ENCODE measurements around the gene PRKAA1.

Gene PRKAA1

DNA sequence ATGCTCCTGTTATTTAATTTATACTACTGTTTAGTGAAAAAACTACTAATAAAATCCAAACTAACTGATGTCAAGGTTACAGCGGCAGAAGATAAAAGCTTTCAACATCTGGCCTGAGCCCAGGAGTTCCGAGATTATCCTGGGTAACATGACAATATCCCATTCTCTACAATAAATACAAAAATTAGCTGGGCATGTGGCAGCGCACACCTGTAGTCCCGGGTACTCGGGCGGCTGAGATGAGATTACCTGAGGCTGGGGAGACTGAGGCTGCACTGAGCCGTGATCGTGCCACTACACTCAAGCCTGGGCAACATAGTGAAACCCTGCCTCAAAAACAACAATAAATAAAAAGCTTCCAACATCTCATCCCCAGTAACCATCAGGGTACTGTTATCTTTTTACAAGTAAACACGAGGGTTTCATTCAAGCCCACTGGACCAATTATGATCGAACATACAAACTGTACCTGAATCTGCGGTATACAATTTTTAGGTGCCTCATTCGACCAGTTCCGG lies 35.6 kb upstream of the PRKAA1 start:
- peak overlapping the region; percentile 83 to 96 for H3K9ac ChIP-seq (ENCODE audit: low read depth in 1 of 2, low read length in 2 of 2)
- peaks cover 12 to 17% of the 10 kb centered on the region in 2 donors for H3K4me1 ChIP-seq (ENCODE audit: control insufficient read depth in 2 of 2, insufficient read depth in 2 of 2, low read length in 2 of 2)
- peaks cover 39 to 46% of the 10 kb centered on the region in 2 donors for H3K36me3 ChIP-seq (ENCODE audit: control insufficient read depth in 2 of 2, insufficient read depth in 2 of 2, low read length in 2 of 2)
- H3K4me3 ChIP-seq (ENCODE audit: low read length in 2 of 2), result peak overlapping the region; percentile 83 to 97
- no peaks in the 10 kb centered on the region for H3K9me3 ChIP-seq (ENCODE audit: control insufficient read depth in 2 of 2, low read length in 2 of 2)
- no peak overlapping the region for H3K27ac ChIP-seq (ENCODE audit: low read depth in 2 of 2, low read length in 2 of 2)
- H3K27me3 ChIP-seq (ENCODE audit: control insufficient read depth in 2 of 2, insufficient read depth in 2 of 2, low read length in 2 of 2), result no peaks in the 10 kb centered on the region

DNA sequence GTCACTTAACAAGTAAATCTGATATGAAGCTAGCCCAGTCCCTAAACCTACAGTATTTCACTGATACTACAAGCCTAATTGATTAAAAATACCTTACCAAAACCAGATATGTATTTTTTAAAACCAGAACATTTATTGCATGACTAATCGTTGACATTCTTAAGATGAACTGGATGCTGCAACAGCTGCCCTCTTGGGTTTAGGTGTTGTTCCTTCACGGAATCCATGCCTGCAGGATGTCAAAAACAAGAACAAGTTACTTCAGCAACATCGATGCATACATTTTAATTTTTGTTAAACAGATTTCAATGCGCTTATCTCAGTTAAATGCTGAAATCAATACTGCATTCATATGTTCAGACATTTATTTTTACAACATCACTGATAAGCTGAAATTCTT lies 34.2 kb upstream of the PRKAA1 start:
- no peak overlapping the region for H3K27ac ChIP-seq (ENCODE audit: low read depth in 2 of 2, low read length in 2 of 2)
- no peak overlapping the region for H3K4me3 ChIP-seq (ENCODE audit: low read length in 2 of 2)
- peaks cover 52 to 58% of the 10 kb centered on the region in 2 donors for H3K36me3 ChIP-seq (ENCODE audit: control insufficient read depth in 2 of 2, insufficient read depth in 2 of 2, low read length in 2 of 2)
- peaks cover 12 to 17% of the 10 kb centered on the region in 2 donors for H3K4me1 ChIP-seq (ENCODE audit: control insufficient read depth in 2 of 2, insufficient read depth in 2 of 2, low read length in 2 of 2)
- H3K9me3 ChIP-seq (ENCODE audit: control insufficient read depth in 2 of 2, low read length in 2 of 2), result no peaks in the 10 kb centered on the region
- H3K9ac ChIP-seq (ENCODE audit: low read depth in 1 of 2, low read length in 2 of 2), result no peak overlapping the region
- H3K27me3 ChIP-seq (ENCODE audit: control insufficient read depth in 2 of 2, insufficient read depth in 2 of 2, low read length in 2 of 2), result no peaks in the 10 kb centered on the region

DNA sequence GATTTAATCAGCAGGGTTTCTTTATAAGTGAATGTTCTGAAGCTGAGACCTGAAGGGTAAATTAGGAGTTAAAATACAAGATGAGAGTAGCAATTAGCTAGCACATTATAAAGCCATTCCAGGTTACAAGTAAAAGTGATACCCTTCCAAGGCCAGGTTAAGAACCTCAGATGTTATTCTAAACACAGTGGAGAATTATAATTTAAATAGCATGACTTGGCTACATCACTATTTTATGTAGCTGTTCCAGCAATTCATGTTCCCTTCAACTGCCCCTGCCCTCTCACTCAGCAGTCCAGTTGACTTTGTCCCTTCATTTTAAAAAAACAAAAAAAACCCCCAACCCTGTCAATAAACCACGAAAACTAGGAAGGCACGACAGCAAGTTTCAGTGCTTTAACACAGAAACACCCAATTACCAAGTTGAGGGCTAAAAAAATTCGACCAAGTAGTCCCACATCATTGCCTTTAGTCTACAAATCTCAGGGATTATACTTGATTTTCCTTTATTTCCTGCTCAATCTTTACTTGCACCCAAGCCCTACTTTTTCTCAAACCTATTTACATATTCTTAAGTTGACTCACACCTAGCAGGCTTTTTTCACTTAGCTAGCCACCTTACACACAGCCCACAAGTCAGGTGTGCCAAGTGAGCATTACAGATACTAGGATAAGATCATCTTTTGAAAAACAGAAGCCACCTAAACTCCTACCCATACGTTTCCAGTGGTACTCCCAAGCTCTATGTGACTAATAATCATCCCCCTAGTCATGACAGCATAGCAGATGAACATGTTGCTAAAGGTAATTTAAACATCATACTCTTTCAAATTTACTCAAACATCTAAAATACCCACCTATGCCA lies 33.4 kb upstream of the PRKAA1 start:
- H3K4me3 ChIP-seq (ENCODE audit: low read length in 2 of 2), result no peak overlapping the region
- H3K4me1 ChIP-seq (ENCODE audit: control insufficient read depth in 2 of 2, insufficient read depth in 2 of 2, low read length in 2 of 2), result peaks cover 12 to 17% of the 10 kb centered on the region in 2 donors
- no peak overlapping the region for H3K9ac ChIP-seq (ENCODE audit: low read depth in 1 of 2, low read length in 2 of 2)
- H3K36me3 ChIP-seq (ENCODE audit: control insufficient read depth in 2 of 2, insufficient read depth in 2 of 2, low read length in 2 of 2), result peaks cover 59 to 62% of the 10 kb centered on the region in 2 donors
- H3K27me3 ChIP-seq (ENCODE audit: control insufficient read depth in 2 of 2, insufficient read depth in 2 of 2, low read length in 2 of 2), result no peaks in the 10 kb centered on the region
- no peak overlapping the region for H3K27ac ChIP-seq (ENCODE audit: low read depth in 2 of 2, low read length in 2 of 2)
- H3K9me3 ChIP-seq (ENCODE audit: control insufficient read depth in 2 of 2, low read length in 2 of 2), result no peaks in the 10 kb centered on the region

DNA sequence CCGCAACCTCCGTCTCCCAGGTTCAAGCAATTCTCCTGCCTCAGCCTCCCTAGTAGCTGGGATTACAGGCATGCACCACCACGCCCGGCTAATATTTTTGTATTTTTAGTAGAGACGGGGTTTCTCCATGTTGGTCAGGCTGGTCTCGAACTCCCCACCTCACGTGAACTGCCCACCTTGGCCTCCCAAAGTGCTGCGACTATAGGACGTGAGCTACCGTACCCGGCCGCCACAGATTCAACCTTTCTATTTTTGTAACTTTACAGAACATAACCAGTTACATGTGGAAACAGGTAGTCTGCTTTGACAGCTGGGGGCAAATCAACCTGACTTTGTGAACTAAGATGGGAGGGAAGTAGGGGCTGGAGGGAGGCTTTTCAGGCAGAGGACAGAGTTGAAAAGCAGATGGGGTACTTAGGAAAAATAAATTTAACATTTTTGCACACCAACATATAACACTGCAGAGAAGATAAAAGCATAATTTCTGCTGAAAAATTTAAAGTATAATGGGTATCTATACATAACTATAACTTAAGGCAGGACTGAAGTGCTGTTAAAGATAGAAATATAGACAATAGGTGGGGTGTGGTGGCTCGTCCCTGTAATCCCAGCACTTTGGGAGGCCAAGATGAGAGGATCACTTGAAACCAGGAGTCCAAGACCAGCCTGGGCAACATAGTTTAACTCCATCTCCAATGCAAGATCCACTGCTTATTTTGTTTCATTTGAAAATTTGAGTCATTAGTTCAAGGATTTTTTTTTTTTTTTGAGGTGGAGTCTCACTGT lies 31.8 kb upstream of the PRKAA1 start:
- peaks cover 62 to 64% of the 10 kb centered on the region in 2 donors for H3K36me3 ChIP-seq (ENCODE audit: control insufficient read depth in 2 of 2, insufficient read depth in 2 of 2, low read length in 2 of 2)
- no peaks in the 10 kb centered on the region for H3K27me3 ChIP-seq (ENCODE audit: control insufficient read depth in 2 of 2, insufficient read depth in 2 of 2, low read length in 2 of 2)
- no peak overlapping the region for H3K27ac ChIP-seq (ENCODE audit: low read depth in 2 of 2, low read length in 2 of 2)
- H3K4me3 ChIP-seq (ENCODE audit: low read length in 2 of 2), result no peak overlapping the region
- peaks cover 11 to 12% of the 10 kb centered on the region in 2 donors for H3K4me1 ChIP-seq (ENCODE audit: control insufficient read depth in 2 of 2, insufficient read depth in 2 of 2, low read length in 2 of 2)
- H3K9ac ChIP-seq (ENCODE audit: low read depth in 1 of 2, low read length in 2 of 2), result no peak overlapping the region
- H3K9me3 ChIP-seq (ENCODE audit: control insufficient read depth in 2 of 2, low read length in 2 of 2), result no peaks in the 10 kb centered on the region

DNA sequence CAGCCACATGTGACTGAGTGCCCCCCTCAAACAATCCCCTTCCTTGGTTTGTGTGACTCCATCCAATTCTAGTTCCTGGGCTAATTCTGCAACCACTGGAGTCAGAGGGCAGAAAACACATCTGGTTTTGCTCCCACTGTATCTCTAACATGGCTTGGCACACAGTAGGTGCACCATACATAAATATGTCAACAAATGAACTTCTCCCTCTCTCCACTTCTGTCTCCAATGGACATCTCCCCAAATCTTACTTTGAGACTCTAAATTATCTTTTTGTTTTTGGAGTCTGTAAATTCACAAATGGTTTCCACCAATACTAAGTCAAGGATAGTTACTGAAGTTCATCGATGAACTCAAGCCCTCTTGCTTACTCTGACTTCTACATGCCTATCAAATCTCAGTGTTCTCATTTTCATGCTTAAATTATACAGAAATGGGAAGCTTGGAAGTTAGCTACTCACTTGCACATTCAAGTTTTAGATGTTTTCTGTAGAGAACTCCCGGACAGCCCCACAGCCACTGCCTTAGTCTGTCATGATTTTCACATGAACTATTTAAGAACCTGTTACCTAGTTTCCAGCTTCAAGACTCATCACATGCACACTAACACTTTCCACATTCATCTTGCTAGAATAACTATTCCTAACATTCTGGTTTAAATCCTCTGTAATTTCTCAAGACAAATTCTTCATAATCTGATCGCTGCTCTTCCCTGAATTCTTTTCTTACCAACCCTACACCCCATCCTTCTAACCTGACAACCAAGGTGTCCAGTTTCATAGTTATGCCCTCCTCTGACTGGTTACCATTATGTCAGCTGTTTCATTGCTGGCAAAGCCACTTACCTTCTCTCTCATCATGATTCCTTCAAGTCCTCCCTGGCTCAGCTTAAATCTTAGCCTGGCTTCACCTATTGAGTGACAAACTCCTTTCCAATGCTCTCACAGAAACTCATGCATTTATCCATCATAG lies 30.8 kb upstream of the PRKAA1 start:
- H3K36me3 ChIP-seq (ENCODE audit: control insufficient read depth in 2 of 2, insufficient read depth in 2 of 2, low read length in 2 of 2), result peaks cover 61 to 64% of the 10 kb centered on the region in 2 donors
- H3K27me3 ChIP-seq (ENCODE audit: control insufficient read depth in 2 of 2, insufficient read depth in 2 of 2, low read length in 2 of 2), result no peaks in the 10 kb centered on the region
- H3K4me1 ChIP-seq (ENCODE audit: control insufficient read depth in 2 of 2, insufficient read depth in 2 of 2, low read length in 2 of 2), result peaks cover 8% of the 10 kb centered on the region in 2 donors
- H3K27ac ChIP-seq (ENCODE audit: low read depth in 2 of 2, low read length in 2 of 2), result no peak overlapping the region
- no peak overlapping the region for H3K9ac ChIP-seq (ENCODE audit: low read depth in 1 of 2, low read length in 2 of 2)
- H3K4me3 ChIP-seq (ENCODE audit: low read length in 2 of 2), result no peak overlapping the region
- H3K9me3 ChIP-seq (ENCODE audit: control insufficient read depth in 2 of 2, low read length in 2 of 2), result no peaks in the 10 kb centered on the region

DNA sequence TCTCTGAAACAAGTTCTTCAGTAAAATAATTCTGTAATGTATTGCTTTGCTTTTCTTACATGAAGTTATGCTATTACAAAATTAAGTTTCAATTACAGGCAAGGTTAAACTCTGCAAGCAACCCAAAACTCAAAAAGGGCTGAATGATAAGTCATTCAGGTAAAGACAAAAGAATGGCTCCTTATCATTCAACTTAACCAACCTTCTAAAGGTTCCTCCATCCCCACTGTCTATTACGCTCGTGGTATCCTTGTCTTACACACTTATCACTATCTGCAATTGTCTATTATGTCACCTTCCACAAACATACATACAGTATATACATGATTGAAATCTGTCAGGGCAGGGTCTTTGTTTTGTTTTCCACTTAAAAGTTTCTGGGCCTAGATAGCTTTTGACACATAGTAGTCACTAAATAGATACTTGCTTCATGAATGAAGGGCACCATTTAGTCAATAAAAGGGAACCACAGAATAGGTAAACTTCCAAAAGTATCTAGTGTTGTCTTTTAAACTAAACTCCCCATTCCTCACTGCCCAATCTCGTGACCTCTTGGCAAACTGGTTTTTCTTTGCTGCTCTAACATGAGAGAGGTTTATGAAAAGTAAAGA lies 30.0 kb upstream of the PRKAA1 start:
- Histone ChIP-seq H3K9ac (ENCODE audit: low read depth in 1 of 2, low read length in 2 of 2) (no peak overlapping the region), H3K4me1 (ENCODE audit: control insufficient read depth in 2 of 2, insufficient read depth in 2 of 2, low read length in 2 of 2) (no peaks in the 10 kb centered on the region), H3K9me3 (ENCODE audit: control insufficient read depth in 2 of 2, low read length in 2 of 2) (no peaks in the 10 kb centered on the region), H3K27ac (ENCODE audit: low read depth in 2 of 2, low read length in 2 of 2) (no peak overlapping the region), H3K36me3 (ENCODE audit: control insufficient read depth in 2 of 2, insufficient read depth in 2 of 2, low read length in 2 of 2) (peaks cover 53 to 61% of the 10 kb centered on the region in 2 donors), H3K4me3 (ENCODE audit: low read length in 2 of 2) (no peak overlapping the region), H3K27me3 (ENCODE audit: control insufficient read depth in 2 of 2, insufficient read depth in 2 of 2, low read length in 2 of 2) (no peaks in the 10 kb centered on the region)

DNA sequence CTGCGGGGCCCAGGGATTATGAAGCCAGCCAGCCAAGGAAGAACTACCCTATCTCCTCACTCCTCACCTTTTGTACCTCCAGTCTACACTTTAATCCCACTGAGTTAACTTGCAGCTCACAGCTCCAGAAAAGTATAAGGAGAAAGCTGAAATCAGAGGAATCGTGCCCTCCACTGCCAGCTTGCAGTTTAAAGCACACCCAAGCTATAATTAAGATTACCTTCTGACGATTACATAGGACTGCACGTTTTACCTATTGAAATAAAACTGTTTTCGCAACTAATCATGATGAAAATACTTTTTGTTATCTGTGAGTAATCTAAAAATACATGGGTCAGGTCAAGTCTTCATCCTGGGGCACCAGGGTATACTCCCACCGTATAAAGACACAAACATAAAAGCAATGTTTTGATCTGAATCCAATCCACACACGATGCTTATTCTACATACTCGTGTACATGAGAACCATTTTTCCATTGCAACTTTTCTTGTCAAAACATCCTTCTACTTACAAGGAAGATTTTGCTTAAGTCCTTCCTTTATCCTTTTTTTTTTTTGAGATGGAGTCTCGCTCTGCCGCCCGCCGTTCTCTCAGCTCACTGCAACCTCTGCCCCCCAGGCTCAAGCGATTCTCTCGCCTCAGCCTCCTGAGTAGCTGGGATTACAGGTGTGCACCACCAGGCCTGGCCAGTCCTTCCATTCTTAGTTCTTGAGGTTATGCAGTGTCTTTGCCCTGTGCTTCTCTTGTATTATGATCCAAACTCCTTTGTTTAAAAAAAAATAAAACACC lies 29.2 kb upstream of the PRKAA1 start:
- Histone ChIP-seq H3K27ac (ENCODE audit: low read depth in 2 of 2, low read length in 2 of 2) (no peak overlapping the region), H3K4me3 (ENCODE audit: low read length in 2 of 2) (no peak overlapping the region), H3K9me3 (ENCODE audit: control insufficient read depth in 2 of 2, low read length in 2 of 2) (no peaks in the 10 kb centered on the region), H3K36me3 (ENCODE audit: control insufficient read depth in 2 of 2, insufficient read depth in 2 of 2, low read length in 2 of 2) (peaks cover 46 to 57% of the 10 kb centered on the region in 2 donors), H3K27me3 (ENCODE audit: control insufficient read depth in 2 of 2, insufficient read depth in 2 of 2, low read length in 2 of 2) (no peaks in the 10 kb centered on the region), H3K4me1 (ENCODE audit: control insufficient read depth in 2 of 2, insufficient read depth in 2 of 2, low read length in 2 of 2) (no peaks in the 10 kb centered on the region), H3K9ac (ENCODE audit: low read depth in 1 of 2, low read length in 2 of 2) (no peak overlapping the region)

DNA sequence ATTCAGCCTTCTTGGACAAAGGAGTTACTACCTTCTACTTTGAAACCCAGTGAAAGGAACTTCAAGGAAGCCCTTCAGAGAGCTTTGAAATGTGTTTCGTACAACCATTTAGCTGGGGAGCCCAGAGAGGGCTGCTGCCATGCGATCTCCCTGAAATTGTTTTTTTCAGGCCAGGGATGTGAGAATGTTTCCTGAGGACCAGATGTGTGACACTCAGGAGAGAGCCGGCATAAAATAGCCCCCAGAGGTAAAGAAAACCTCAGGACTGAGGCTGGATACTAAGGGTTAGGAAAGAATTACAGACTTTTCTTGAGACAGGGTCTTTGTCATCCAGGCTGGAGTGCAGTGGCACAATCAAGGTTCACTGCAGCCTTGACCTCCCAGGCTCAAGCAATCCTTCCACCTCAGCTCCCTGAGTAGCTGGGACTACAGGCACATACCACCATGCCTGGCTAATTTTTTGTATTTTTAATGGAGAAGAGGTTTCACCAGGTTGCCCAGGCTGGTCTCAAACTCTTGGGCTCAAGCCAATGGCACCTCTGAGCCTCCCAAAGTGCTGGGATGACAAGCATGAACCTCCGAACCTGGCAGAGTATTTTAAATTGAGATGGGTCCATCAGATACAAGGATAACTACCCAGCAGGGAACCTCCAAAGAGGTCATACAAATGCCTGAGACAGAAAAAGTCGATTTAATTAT lies 28.5 kb upstream of the PRKAA1 start:
- Histone ChIP-seq H3K36me3 (ENCODE audit: control insufficient read depth in 2 of 2, insufficient read depth in 2 of 2, low read length in 2 of 2) (peaks cover 39 to 50% of the 10 kb centered on the region in 2 donors), H3K9me3 (ENCODE audit: control insufficient read depth in 2 of 2, low read length in 2 of 2) (no peaks in the 10 kb centered on the region), H3K4me3 (ENCODE audit: low read length in 2 of 2) (no peak overlapping the region), H3K4me1 (ENCODE audit: control insufficient read depth in 2 of 2, insufficient read depth in 2 of 2, low read length in 2 of 2) (no peaks in the 10 kb centered on the region), H3K9ac (ENCODE audit: low read depth in 1 of 2, low read length in 2 of 2) (no peak overlapping the region), H3K27me3 (ENCODE audit: control insufficient read depth in 2 of 2, insufficient read depth in 2 of 2, low read length in 2 of 2) (no peaks in the 10 kb centered on the region), H3K27ac (ENCODE audit: low read depth in 2 of 2, low read length in 2 of 2) (no peak overlapping the region)
